ENCODE results near the gene LRRC39. TPM values are rescaled to one million over a fixed set of nuclear protein-coding genes. Genes with fewer than 3 reads are reported as not detected.
A peak's percentile ranks its signal among the peaks of the same experiment; 100 is the strongest.

LRRC39 gene
- total and polyA plus RNA-seq, 4 donors: 0.12 to 1.4 (median 0.39) TPM

- Histone ChIP-seq H3K9me3 (ENCODE audit: control insufficient read depth in 4 of 4, low read length in 3 of 4) (no peaks in the 10 kb centered on the region), H3K27me3 (ENCODE audit: control insufficient read depth in 4 of 4, insufficient read depth in 4 of 4, low read length in 3 of 4) (no peaks in the 10 kb centered on the region), H3K27ac (ENCODE audit: low read depth in 1 of 2, low read length in 2 of 2) (no peak overlapping the region), H3K36me3 (ENCODE audit: control insufficient read depth in 4 of 4, insufficient read depth in 3 of 4, low read depth in 1 of 4, low read length in 3 of 4) (no peaks in the 10 kb centered on the region), H3K4me1 (ENCODE audit: control insufficient read depth in 4 of 4, insufficient read depth in 4 of 4, low read length in 3 of 4) (peaks cover 11 to 25% (median 21%) of the 10 kb centered on the region in 4 donors), H3K9ac (ENCODE audit: low read depth in 1 of 2, low read length in 2 of 2) (no peak overlapping the region), H3K4me3 (ENCODE audit: low read depth in 1 of 3, low read length in 3 of 3) (peak overlapping the region in 2 of 3 donors; percentile 71 to 81)
- 81% methylated on average over 8 of the region's 8 CpGs for WGBS
- TF ChIP-seq TAF1 (conservative IDR thresholded peaks at IDR 0.05): no peak
- no peak for TF ChIP-seq ZBTB33 (IDR thresholded peaks at IDR 0.05)
- no peak for TF ChIP-seq CTCF (IDR thresholded peaks at IDR 0.05; ENCODE audit: low read depth, low read length, missing input control)
- no peak for TF ChIP-seq MAX (IDR thresholded peaks at IDR 0.05)
- no peak for TF ChIP-seq FOXA1 (IDR thresholded peaks at IDR 0.05)
- no peak for TF ChIP-seq YY1 (IDR thresholded peaks at IDR 0.05)
- no peak for TF ChIP-seq SP1 (IDR thresholded peaks at IDR 0.05)
- no peak for TF ChIP-seq JUND (IDR thresholded peaks at IDR 0.05)
- no peak for TF ChIP-seq RXRA (IDR thresholded peaks at IDR 0.05)
- TF ChIP-seq HNF4G (IDR thresholded peaks at IDR 0.05): no peak
- DNase-seq (ENCODE audit: low spot score): no peak
These were observed 46.4 kb downstream of the LRRC39 start for GRCh38 chr1:100131623-100132022.

GRCh38 chr1:100130552-100131077 is 47.4 kb downstream of the LRRC39 start:
- Histone ChIP-seq H3K27ac (ENCODE audit: low read depth in 1 of 2, low read length in 2 of 2) (peak overlapping the region; percentile 39 to 40), H3K4me3 (ENCODE audit: low read depth in 1 of 3, low read length in 3 of 3) (no peak overlapping the region), H3K4me1 (ENCODE audit: control insufficient read depth in 4 of 4, insufficient read depth in 4 of 4, low read length in 3 of 4) (peaks cover 11 to 25% (median 21%) of the 10 kb centered on the region in 4 donors), H3K9me3 (ENCODE audit: control insufficient read depth in 4 of 4, low read length in 3 of 4) (no peaks in the 10 kb centered on the region), H3K36me3 (ENCODE audit: control insufficient read depth in 4 of 4, insufficient read depth in 3 of 4, low read depth in 1 of 4, low read length in 3 of 4) (no peaks in the 10 kb centered on the region), H3K9ac (ENCODE audit: low read depth in 1 of 2, low read length in 2 of 2) (no peak overlapping the region), H3K27me3 (ENCODE audit: control insufficient read depth in 4 of 4, insufficient read depth in 4 of 4, low read length in 3 of 4) (no peaks in the 10 kb centered on the region)
- TF ChIP-seq ZBTB33 (IDR thresholded peaks at IDR 0.05): no peak
- peak; percentile 97 for TF ChIP-seq NR2F2 (IDR thresholded peaks at IDR 0.05)
- TF ChIP-seq RAD21 (IDR thresholded peaks at IDR 0.05): peak in 1 of 2 donors; percentile 9
- TF ChIP-seq FOXA1 (IDR thresholded peaks at IDR 0.05): no peak
- peak; percentile 10 for TF ChIP-seq FOXA2 (IDR thresholded peaks at IDR 0.05)
- no peak for TF ChIP-seq REST (IDR thresholded peaks at IDR 0.05)
- peak; percentile 50 for TF ChIP-seq SP1 (IDR thresholded peaks at IDR 0.05)
- peak; percentile 41 to 47 for TF ChIP-seq HNF4A (conservative IDR thresholded peaks at IDR 0.05)
- no peak for TF ChIP-seq HNF4G (IDR thresholded peaks at IDR 0.05)
- no peak for TF ChIP-seq EGR1 (IDR thresholded peaks at IDR 0.05; ENCODE audit: low read depth in 2 of 2)
- TF ChIP-seq CTCF (IDR thresholded peaks at IDR 0.05; ENCODE audit: low read depth, low read length, missing input control): no peak
- TF ChIP-seq MAX (IDR thresholded peaks at IDR 0.05): peak; percentile 27
- no peak for TF ChIP-seq TAF1 (conservative IDR thresholded peaks at IDR 0.05)
- peak; percentile 47 to 62 for TF ChIP-seq RXRA (IDR thresholded peaks at IDR 0.05)
- peak; percentile 50 for TF ChIP-seq YY1 (IDR thresholded peaks at IDR 0.05)
- TF ChIP-seq GABPA (IDR thresholded peaks at IDR 0.05 in 1 of 2, conservative IDR thresholded peaks at IDR 0.05 in 1 of 2): peak in 1 of 2 donors; percentile 68
- peak in 1 of 2 donors; percentile 56 for TF ChIP-seq JUND (IDR thresholded peaks at IDR 0.05)
- TF ChIP-seq ATF3 (IDR thresholded peaks at IDR 0.05): no peak
- 43% methylated on average over 5 of the region's 5 CpGs for WGBS
- DNase-seq (ENCODE audit: low spot score): no peak
